NCI-H510A treated with DMSO at 0.1 percent for 48 hours (cell line): ENCODE measurements around the gene RIMBP2.

Experiments used
- DNase-seq: peaks from one replicate; lab custom pipeline; 2025; lab: John Stamatoyannopoulos, UW

Gene RIMBP2

GRCh38 chr12:130571734-130572133 is 144.4 kb downstream of the RIMBP2 start:
- no peak for DNase-seq

GRCh38 chr12:130571089-130571488 is 145.0 kb downstream of the RIMBP2 start:
- DNase-seq = no peak

GRCh38 chr12:130569521-130569920 is 146.6 kb downstream of the RIMBP2 start:
- no peak for DNase-seq

- DNase-seq = no peak
These were observed 147.6 kb downstream of the RIMBP2 start for GRCh38 chr12:130568501-130568900.

GRCh38 chr12:130568041-130568440 is 148.1 kb downstream of the RIMBP2 start:
- DNase-seq = no peak

GRCh38 chr12:130566446-130567155 is 149.5 kb downstream of the RIMBP2 start:
- no peak for DNase-seq

GRCh38 chr12:130565189-130565588 is 150.9 kb downstream of the RIMBP2 start:
- no peak for DNase-seq

GRCh38 chr12:130563323-130563722 is 152.8 kb downstream of the RIMBP2 start:
- DNase-seq = peak; percentile 51

GRCh38 chr12:130562716-130563115 is 153.4 kb downstream of the RIMBP2 start:
- no peak for DNase-seq

GRCh38 chr12:130560321-130560720 is 155.8 kb downstream of the RIMBP2 start:
- DNase-seq = no peak

GRCh38 chr12:130559806-130560205 is 156.3 kb downstream of the RIMBP2 start:
- DNase-seq = no peak

GRCh38 chr12:130557886-130558765 is 158.0 kb downstream of the RIMBP2 start:
- DNase-seq = peak; percentile 62

GRCh38 chr12:130557201-130557600 is 158.9 kb downstream of the RIMBP2 start:
- no peak for DNase-seq

- no peak for DNase-seq
These were observed 159.5 kb downstream of the RIMBP2 start for GRCh38 chr12:130556486-130557055.

GRCh38 chr12:130555628-130556485 is 160.2 kb downstream of the RIMBP2 start:
- DNase-seq = peak; percentile 76

GRCh38 chr12:130555221-130555620 is 160.9 kb downstream of the RIMBP2 start:
- no peak for DNase-seq

GRCh38 chr12:130552483-130552996 is 163.6 kb downstream of the RIMBP2 start:
- DNase-seq = no peak

- no peak for DNase-seq
These were observed 166.7 kb downstream of the RIMBP2 start for GRCh38 chr12:130549361-130549760.

- no peak for DNase-seq
These were observed 168.5 kb downstream of the RIMBP2 start for GRCh38 chr12:130547480-130548155.

GRCh38 chr12:130546494-130546893 is 169.6 kb downstream of the RIMBP2 start:
- no peak for DNase-seq

- no peak for DNase-seq
These were observed 170.6 kb downstream of the RIMBP2 start for GRCh38 chr12:130545475-130545874.
